Breast epithelium (tissue), 4 donors: ENCODE measurements around the gene ADAMTSL5. TPM values are rescaled to one million over a fixed set of nuclear protein-coding genes. Genes with fewer than 3 reads are reported as not detected.
A peak's percentile ranks its signal among the peaks of the same experiment; 100 is the strongest.

ENCODE experiments used
- DNase-seq, 2 donors: peaks; one replicate each; pipeline ENCODE4 v3.0.0-alpha.2; 2019; ENCODE audit warnings: low spot score in 2 of 2
- H3K27ac ChIP-seq, 2 donors: fragments of 200-600 bp; sonication (generic) in 1 of 2; one replicate each; pipeline ENCODE4 v1.5.1; 2016 to 2019; ENCODE audit warnings: mild to moderate bottlenecking in 1 of 2
- H3K27me3 ChIP-seq, 2 donors: fragments of 200-600 bp; sonication (generic) in 1 of 2; one replicate each; pipeline versions ENCODE4 v1.5.1 to v1.6.0; 2017 to 2019; ENCODE audit warnings: control low read depth in 1 of 2, mild to moderate bottlenecking in 1 of 2
- H3K36me3 ChIP-seq: fragments of 200-600 bp; one replicate; pipeline ENCODE4 v1.5.1; 2019
- H3K4me1 ChIP-seq, 2 donors: fragments of 200-600 bp; sonication (generic); one replicate each; pipeline ENCODE4 v1.5.1; 2016 to 2019; ENCODE audit warnings: control low read depth in 1 of 2
- H3K4me3 ChIP-seq, 3 donors: fragments of 200-600 bp; sonication (generic); 1 replicate in 2 of 3; 2 replicates in 1 of 3; pipeline ENCODE4 v1.5.1; 2016 to 2019; ENCODE audit warnings: mild to moderate bottlenecking in 3 of 3, moderate library complexity in 2 of 3
- H3K9me3 ChIP-seq, 2 donors: fragments of 200-600 bp; sonication (generic) in 1 of 2; one replicate each; pipeline ENCODE4 v1.5.1; 2016 to 2019; ENCODE audit warnings: control low read depth in 1 of 2
- POLR2A ChIP-seq: fragments of 450-650 bp; IDR thresholded peaks from one replicate; pipeline ENCODE4 v1.6.1; 2016; ENCODE audit warnings: antibody characterized with exemption, mild to moderate bottlenecking, moderate library complexity
- POLR2AphosphoS5 ChIP-seq, 3 donors: sonication (generic); formaldehyde crosslinking; IDR thresholded peaks; one replicate each; pipeline ENCODE4 v1.6.1; 2017; ENCODE audit warnings: antibody characterized with exemption in 3 of 3
- intact Hi-C: fragments of 100-400 bp; cut with DNase I; formaldehyde crosslinking; loops from one replicate; pipeline ENCODE4 v1.15.1; 2023; ENCODE audit warnings: low total_unique reads
- total RNA-seq, 3 donors: library from RNA; depleted of rRNA; stranded (reverse); fragments of >200 nt; gene quantifications; one replicate each; pipeline ENCODE4 v1.1.0, GENCODE V29; 2016
- TF ChIP-seq, protein P1 (sequence below), 3 donors: fragments of 450-650 bp; IDR thresholded peaks; one replicate each; pipeline ENCODE4 v1.5.1; 2016 to 2017; ENCODE audit warnings: antibody characterized with exemption in 3 of 3, mild to moderate bottlenecking in 3 of 3, moderate library complexity in 3 of 3

ADAMTSL5 gene
- total RNA-seq, 3 donors from 2014 or later: 1.3 to 3.5 (median 2.1) TPM

GRCh38 chr19:1496714-1497577 lies 15.9 kb downstream of the ADAMTSL5 start:
- Histone ChIP-seq H3K4me1 (peaks cover 0 to under 1% of the 10 kb centered on the region in 2 donors), H3K4me3 (peak overlapping the region in 2 of 3 donors; percentile 26 to 54), H3K9me3 (no peaks in the 10 kb centered on the region), H3K36me3 (no peaks in the 10 kb centered on the region), H3K27ac (no peak overlapping the region), H3K27me3 (peaks cover 0 to 2% of the 10 kb centered on the region in 2 donors)
- no peak for DNase-seq
- TF ChIP-seq POLR2A (no peak), POLR2AphosphoS5 (IDR thresholded peaks at IDR 0.05) (no peak)
- TF ChIP-seq, protein P1, sequence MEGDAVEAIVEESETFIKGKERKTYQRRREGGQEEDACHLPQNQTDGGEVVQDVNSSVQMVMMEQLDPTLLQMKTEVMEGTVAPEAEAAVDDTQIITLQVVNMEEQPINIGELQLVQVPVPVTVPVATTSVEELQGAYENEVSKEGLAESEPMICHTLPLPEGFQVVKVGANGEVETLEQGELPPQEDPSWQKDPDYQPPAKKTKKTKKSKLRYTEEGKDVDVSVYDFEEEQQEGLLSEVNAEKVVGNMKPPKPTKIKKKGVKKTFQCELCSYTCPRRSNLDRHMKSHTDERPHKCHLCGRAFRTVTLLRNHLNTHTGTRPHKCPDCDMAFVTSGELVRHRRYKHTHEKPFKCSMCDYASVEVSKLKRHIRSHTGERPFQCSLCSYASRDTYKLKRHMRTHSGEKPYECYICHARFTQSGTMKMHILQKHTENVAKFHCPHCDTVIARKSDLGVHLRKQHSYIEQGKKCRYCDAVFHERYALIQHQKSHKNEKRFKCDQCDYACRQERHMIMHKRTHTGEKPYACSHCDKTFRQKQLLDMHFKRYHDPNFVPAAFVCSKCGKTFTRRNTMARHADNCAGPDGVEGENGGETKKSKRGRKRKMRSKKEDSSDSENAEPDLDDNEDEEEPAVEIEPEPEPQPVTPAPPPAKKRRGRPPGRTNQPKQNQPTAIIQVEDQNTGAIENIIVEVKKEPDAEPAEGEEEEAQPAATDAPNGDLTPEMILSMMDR (IDR thresholded peaks at IDR 0.05): no peak
- intact Hi-C loops: no loop called here

DNA sequence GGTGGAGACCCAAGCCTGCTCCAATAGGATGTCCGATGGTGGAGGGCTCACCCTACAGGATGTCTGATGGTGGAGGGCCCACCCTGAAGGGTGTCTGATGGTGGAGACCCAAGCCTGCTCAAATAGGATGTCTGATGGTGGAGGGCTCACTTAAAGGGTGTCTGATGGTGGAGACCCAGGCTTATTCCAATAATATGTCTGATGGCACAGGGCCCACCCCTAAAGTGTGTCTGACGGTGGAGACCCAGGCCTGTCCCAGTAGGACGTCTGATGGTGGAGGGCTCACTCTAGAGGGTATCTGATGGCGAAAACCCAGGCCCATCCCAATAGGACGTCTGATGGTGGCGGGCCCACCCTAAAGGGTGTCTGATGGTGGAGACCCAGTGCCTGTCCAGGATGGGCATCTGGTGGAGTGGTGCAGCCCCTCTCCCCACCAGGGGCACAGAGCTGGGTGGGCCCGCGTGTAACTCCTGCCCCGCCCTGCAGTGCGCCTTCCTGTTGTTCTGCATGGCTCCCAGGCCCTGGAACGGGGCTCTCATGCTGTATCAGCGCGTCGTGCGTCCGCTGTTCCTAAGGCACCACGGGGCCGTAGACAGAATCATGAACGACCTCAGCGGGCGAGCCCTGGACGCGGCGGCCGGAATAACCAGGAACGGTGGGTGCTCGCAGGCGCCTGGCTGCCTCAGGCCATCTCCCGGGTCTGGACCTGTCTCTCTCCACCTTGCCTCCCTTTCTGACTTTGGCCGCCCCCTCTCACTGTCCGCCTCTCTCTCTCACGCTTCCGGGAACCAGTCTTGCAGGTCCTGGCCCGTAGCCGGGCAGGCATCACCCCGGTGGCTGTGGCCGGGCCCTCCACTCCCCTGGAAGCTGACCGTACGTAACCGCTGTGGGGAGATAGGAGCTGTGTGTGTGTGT lies 16.8 kb downstream of the ADAMTSL5 start:
- intact Hi-C loops: no loop called here
- no peaks in the 10 kb centered on the region for H3K9me3 ChIP-seq
- no peaks in the 10 kb centered on the region for H3K36me3 ChIP-seq
- TF ChIP-seq, protein P1 (IDR thresholded peaks at IDR 0.05): no peak
- TF ChIP-seq POLR2AphosphoS5 (IDR thresholded peaks at IDR 0.05) (no peak), POLR2A (no peak)
- H3K4me3 ChIP-seq: peak overlapping the region in 2 of 3 donors; percentile 26 to 54
- H3K27me3 ChIP-seq: peaks cover 0 to 2% of the 10 kb centered on the region in 2 donors
- H3K27ac ChIP-seq: peak overlapping the region; percentile 48 to 55
- H3K4me1 ChIP-seq: peaks cover 0 to 7% of the 10 kb centered on the region in 2 donors
- peak in 1 of 2 donors; percentile 66 for DNase-seq

- Histone ChIP-seq H3K9me3 (no peaks in the 10 kb centered on the region), H3K27ac (no peak overlapping the region)
- intact Hi-C loops: no loop called here
Measured at GRCh38 chr19:1495051-1495798, 17.6 kb downstream of the ADAMTSL5 start.

GRCh38 chr19:1494115-1494815 lies 18.6 kb downstream of the ADAMTSL5 start:
- TF ChIP-seq POLR2AphosphoS5 (IDR thresholded peaks at IDR 0.05) (no peak), POLR2A (no peak)
- TF ChIP-seq, protein P1 (IDR thresholded peaks at IDR 0.05): no peak
- intact Hi-C loops: no loop called here
- DNase-seq: no peak
- Histone ChIP-seq H3K4me1 (peaks cover 0 to 7% of the 10 kb centered on the region in 2 donors), H3K27ac (no peak overlapping the region), H3K9me3 (no peaks in the 10 kb centered on the region), H3K36me3 (no peaks in the 10 kb centered on the region), H3K27me3 (peaks cover 0 to 2% of the 10 kb centered on the region in 2 donors), H3K4me3 (no peak overlapping the region)

More at GRCh38 chr19:1495051-1495798, 17.6 kb downstream of the ADAMTSL5 start:
- H3K4me1 ChIP-seq: peaks cover 0 to 7% of the 10 kb centered on the region in 2 donors
- DNase-seq: no peak
- no peaks in the 10 kb centered on the region for H3K36me3 ChIP-seq
- no peak overlapping the region for H3K4me3 ChIP-seq
- H3K27me3 ChIP-seq: peaks cover 0 to 2% of the 10 kb centered on the region in 2 donors
- TF ChIP-seq, protein P1 (IDR thresholded peaks at IDR 0.05): no peak
- TF ChIP-seq POLR2A (no peak), POLR2AphosphoS5 (IDR thresholded peaks at IDR 0.05) (no peak)
